Choroid plexus epithelial cell (primary cell): Measurements from ENCODE around the gene BRD2.
A peak's percentile ranks its signal among the peaks of the same experiment; 100 is the strongest.

Experiments used
- DNase-seq: peaks from one replicate; pipeline ENCODE4 v3.0.0-alpha.2; 2010; ENCODE audit warnings: low read depth
- H3K4me3 ChIP-seq: 2 replicates; pipeline ENCODE4 v1.5.1; 2011; ENCODE audit warnings: low read depth, mild to moderate bottlenecking, control low read depth, low read length, moderate library complexity
- TF ChIP-seq, protein P1 (sequence below): conservative IDR thresholded peaks from 2 replicates; pipeline ENCODE4 v1.5.1; 2011; ENCODE audit warnings: low read depth, mild to moderate bottlenecking, control low read depth, inconsistent platforms, low read length, moderate library complexity

BRD2 gene

DNA sequence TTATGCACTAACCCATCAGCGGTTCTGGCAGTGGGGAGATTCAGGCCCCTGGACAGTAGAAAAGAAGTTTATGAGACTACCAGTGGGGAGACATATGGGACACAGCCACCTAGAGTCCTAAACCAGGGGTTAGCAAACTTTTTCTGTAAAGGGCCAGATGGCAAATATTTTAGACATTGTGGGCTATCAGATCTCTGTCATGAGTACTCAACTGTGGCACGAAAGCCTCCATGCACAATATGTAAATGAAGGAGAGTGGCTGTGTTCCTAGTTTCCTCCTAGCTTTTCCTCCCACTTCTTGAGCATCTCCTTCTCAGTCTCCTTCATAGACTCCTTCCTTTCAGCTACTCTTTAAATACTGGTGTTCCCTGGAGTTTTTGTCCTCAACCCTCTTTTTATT, 12.2 kb upstream of the BRD2 start:
- DNase-seq = no peak
- no peak overlapping the region for H3K4me3 ChIP-seq
- TF ChIP-seq, protein P1, sequence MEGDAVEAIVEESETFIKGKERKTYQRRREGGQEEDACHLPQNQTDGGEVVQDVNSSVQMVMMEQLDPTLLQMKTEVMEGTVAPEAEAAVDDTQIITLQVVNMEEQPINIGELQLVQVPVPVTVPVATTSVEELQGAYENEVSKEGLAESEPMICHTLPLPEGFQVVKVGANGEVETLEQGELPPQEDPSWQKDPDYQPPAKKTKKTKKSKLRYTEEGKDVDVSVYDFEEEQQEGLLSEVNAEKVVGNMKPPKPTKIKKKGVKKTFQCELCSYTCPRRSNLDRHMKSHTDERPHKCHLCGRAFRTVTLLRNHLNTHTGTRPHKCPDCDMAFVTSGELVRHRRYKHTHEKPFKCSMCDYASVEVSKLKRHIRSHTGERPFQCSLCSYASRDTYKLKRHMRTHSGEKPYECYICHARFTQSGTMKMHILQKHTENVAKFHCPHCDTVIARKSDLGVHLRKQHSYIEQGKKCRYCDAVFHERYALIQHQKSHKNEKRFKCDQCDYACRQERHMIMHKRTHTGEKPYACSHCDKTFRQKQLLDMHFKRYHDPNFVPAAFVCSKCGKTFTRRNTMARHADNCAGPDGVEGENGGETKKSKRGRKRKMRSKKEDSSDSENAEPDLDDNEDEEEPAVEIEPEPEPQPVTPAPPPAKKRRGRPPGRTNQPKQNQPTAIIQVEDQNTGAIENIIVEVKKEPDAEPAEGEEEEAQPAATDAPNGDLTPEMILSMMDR = no peak

DNA sequence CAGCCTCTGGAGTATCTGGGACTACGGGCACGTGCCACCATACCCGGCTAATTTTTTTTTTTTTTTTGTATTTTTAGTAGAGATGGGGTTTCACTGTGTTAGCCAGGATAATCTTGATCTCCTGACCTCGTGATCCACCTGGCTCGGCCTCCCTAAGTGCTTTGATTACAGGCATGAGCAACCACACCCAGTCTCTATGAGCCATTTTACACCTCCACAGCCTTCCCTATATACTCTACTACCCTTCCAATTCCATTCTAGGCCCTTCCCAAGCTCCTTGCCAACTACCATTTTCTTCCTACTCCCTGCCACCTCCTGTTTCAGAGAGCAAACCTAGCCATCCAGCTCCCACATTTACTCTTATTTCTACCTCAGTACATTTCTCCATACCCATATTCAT, 7.8 kb upstream of the BRD2 start:
- DNase-seq = no peak
- H3K4me3 ChIP-seq = no peak overlapping the region
- TF ChIP-seq, protein P1 = no peak

DNA sequence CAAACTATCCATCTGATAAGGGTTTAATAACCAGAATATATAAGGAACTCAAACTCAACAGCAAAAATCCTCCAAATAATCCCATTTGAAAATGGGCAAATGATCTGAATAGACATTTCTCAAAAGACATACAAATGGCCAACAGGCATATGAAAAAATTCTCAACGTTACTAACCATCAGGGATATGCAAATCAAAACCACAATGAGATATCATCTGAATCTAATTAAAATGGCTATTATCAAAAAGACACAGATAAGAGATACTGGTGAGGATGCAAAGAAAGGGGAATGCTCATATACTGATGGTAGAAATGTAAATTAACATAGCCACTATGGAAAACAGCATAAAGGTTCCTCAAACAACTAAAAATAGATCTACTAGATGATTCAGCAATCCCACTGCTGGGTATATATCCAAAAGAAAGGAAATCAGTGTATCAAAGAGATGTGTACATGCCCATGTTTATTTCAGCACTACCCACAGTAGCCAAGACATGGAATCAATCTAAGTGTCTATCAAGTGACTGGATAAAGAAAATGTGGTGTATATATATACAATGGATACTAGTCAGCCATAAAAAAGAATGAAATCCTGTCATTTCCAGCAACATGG, 6.1 kb upstream of the BRD2 start:
- no peak for DNase-seq
- TF ChIP-seq, protein P1 = no peak

DNA sequence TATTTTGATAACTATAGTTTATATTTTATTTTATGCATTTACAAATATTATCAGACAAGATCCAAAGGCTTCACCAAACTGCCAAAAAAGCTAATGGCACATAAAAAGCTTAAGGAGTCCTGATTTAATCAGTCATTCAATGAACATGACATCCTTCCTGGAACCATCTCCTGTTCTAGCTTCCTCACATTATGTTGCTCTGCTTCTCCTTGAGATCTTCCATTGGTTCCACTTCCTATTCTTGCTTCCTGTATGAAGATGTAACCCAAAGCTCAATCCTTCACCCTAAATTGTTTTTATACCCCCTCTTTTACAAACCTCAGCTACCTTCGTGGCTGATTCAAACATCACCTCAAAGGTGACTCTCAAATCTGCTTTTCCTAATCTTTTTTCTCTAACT, 4.5 kb upstream of the BRD2 start:
- H3K4me3 ChIP-seq = no peak overlapping the region
- DNase-seq = no peak
- TF ChIP-seq, protein P1 = no peak

More for the DNA sequence above, 6.1 kb upstream of the BRD2 start:
- H3K4me3 ChIP-seq = no peak overlapping the region

DNA sequence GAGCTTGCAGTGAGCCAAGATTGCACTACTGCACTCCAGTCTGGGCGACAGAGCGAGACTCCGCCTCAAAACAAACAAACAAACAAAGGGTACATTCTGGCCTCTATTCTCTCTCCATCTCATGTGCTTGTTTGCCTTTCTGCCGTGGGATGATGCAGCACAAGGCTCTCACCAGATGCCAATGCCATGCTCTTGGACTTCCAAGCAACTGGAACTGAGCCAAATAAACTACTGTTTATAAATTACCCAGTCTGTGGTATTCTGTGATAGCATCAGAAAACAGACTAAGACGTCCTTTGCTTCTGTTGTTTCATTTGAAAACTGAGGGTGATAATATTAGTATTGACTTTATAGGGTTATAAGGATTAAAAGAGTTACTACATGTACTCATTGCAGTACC, 3.6 kb upstream of the BRD2 start:
- TF ChIP-seq, protein P1 = no peak
- DNase-seq = no peak
- no peak overlapping the region for H3K4me3 ChIP-seq

DNA sequence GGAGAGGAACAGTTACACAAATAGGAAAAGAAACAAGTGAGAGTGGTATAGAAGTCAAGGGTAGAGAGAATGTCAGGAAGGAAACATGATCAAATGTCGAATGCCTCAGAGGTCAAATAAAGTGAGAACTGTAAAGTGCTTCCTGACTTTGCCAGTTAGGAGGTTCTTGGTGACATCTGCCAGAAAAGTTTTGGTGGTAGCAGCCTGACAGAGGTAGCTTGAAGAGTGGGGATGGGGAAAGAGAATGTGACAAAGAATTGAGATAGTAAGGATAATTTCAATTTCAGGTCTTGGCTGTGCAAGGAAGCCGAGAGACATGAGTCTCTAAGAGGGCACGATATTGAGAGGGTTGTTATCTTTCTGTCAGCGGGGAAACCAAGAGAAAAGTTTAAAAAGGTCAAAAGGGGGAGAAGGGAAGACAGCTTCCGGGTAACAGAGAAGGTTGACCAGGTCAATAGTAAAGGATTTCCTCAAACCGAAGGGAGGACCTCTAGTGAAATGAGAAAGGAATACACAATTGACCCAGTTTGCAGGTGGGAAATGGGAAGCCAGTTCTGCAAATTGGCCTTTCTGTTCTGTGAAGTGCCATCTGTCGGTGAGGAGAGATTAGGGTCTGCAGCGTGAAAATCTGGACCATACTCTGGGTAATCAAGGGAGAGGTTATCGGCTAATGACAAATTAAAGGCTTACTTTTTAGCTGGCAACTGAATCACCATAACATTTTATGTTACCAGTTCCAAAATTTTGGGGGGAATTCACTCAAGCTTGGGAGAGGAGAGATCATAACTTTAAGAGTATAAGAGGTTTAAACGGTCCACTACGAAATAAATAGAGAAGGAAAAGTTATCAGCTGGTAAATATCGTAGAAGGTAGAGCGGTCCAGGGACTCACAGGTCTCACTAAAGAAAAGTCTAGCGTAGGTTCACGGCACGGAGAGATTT, 973 bp upstream of the BRD2 start:
- H3K4me3 ChIP-seq = peak overlapping the region; percentile 71
- DNase-seq = peak; percentile 63
- TF ChIP-seq, protein P1 = peak; percentile 70
